MV-4-11 (cell line): ENCODE results near the gene EIF1.

Experiments
- DNase-seq: peaks from one replicate; lab custom pipeline; 2025; lab: John Stamatoyannopoulos, UW

EIF1 gene

DNA sequence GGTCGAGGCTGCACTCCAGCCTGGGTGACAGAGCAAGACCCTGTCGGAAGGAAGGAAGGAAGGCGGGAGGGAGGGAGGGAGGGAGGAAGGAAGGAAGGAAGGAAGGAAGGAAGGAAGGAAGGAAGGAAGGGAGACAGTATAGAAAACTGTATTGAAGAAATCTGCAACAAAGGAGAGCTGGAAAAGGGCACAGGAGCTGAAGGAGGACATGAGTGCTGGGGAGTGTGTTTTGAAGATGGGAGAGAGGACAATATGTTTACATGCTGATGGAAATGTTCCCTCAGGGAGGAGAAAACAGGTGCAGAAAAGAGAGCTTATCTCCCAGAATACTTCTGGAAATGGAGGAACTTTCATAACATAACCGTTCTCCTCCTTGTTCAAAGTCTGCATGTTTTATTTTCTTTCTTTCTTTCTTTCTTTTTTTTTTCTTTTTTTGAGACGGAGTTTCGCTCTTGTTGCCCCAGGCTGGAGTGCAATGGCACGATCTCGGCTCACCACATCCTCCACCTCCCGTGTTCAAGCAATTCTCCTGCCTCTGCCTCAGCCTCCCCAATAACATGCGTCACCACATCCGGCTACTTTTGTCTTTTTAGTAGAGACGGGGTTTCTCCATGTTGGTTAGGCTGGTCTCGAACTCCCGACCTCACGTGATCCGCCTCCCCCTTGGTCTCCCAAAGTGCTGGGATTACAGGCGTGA lies 48.4 kb downstream of the EIF1 start:
- no peak for DNase-seq

DNA sequence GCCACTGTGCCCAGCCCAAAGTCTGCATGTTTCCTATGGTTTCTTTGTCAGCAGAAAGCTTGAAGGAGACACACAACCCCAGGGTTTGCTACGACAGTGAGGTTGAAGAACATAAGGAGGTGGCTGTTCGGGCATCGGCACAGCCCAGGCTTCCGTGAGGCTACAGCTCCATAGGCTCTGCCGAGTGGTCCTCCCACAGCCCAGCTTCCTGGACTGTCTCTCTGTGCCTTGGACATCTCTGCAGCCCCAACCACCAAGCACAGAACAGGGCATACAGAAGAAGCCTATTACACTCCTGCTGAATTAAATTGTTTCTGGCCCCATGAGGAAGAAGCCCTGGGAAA lies 49.0 kb downstream of the EIF1 start:
- DNase-seq, result no peak

DNA sequence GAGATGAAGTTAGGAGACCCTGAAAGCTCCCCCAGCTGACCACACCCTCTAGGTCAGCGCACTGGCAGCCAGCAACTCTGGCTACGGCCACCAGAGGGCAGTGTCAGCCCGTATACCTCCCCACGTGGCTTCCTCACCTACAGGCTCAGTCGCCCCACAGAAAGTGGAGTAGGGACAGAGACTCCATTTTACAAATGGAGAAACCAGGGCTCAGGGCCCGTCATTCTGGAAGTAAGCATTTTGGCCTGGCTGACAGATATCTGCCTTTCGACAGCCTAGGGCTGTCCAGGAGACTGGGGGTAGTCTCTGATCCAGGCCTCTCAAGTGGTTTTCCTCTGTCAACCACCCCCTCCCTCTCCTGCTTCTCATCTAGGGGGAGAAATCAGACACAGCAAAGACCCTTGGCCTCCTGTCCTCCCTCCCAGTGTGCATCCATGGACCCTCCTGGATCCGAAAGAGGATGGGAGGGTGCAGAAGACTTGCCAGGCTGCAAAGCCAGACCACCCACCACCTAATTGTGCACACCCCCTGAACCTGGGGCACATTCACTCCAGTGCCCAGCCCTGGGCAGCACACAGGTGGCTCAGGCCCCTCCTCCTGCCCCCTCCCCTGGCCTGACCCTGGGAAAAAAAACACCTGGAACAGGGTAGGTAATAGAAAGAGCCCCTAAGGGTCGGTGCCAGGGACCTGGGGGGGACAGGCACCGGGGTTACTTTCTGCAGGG lies 49.6 kb downstream of the EIF1 start:
- DNase-seq, result peak; percentile 62

DNA sequence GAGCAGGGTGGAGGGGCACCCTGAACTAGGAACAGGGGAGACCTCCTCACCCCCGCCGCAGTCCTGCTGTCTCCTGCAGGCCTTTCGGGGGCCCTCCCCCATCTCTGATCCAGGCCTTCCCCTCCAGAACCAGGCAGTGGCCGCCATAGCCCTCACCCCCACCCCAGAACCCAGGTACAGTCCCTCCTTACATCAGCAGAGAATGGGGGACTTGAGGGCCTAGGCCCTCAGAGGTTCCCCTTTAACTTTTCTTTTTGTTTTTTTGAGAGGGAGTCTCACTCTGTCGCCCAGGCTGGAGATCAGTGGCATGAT lies 50.1 kb downstream of the EIF1 start:
- DNase-seq, result no peak

DNA sequence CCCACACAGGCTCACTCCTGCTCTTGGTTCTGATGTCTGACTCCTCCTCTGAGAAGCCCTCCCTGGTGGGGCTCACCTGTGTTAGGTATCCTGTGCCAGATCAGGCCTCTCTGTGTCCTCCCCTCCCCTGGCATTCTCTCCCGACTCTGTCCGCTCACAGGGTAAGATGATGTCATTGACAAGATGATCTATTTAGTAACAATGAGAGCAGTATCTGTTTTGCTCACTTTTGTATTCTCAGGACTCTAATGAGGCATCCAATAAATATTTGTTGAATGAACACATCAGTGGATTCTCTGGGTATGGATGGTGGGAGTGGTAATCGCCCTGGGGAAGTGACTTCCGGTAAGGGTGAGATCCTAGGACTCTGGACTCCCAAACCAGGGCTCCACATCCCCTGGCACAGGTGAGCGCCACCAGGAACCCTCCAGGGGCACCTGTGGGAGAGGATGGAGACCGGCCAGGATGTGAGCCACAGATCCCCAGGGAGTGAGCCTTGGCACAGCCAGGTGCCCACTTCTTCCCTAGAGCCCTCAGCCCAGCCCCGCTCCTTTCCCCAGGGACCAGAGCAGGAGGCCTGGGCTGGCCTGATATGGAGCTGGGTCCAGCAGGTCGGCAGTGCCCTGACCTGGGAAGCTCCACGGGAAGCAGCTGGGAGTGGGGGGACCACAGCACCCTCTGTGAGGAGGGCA lies 51.1 kb downstream of the EIF1 start:
- DNase-seq, result no peak

DNA sequence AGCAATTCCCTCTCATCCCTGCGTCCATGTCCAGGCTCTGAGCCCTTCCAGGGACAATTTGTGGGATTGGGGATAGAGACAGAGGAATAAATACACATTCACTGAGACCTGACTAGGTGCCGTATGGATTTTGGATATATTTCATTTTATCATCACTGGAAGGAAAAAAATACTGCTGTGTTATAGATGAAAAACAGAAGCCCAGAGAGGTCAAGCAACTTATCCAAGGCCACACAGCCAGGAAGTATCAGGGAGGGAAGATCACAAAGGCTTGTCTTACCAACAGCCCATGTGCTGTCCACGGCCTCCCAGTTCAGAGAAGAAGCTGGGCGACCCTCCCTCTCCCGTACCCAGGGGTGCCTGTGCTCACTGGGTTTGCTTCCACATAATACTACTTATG lies 51.8 kb downstream of the EIF1 start:
- DNase-seq, result no peak

DNA sequence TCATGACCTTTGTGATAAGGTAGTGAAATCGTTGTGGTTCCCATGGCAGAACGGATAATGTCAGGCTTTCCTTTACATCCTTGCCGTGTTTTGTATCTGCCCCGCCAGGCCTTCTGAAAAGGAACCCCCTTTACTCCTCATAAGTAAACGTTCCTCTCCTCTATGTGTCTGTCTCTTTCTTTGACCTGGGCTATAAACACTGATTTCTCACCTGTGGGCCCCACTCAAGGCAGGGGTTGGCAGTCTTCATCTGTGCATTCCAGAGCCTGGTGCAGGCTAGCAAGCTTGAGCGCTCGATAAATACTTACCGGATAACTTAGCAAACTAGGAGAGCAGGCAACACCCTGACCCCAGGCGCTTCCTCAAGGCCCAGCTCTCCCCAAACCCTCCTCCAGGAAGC lies 53.0 kb downstream of the EIF1 start:
- DNase-seq, result no peak
